PC-9 (cell line): ENCODE data around the gene DCST2. TPM values are rescaled to one million over a fixed set of nuclear protein-coding genes. Genes with fewer than 3 reads are reported as not detected.

Source experiments
- BruUV-seq: library from RNA; stranded (reverse); fragments of 400-500 nt; replicated peaks from 2 replicates; lab custom pipeline; 2021; lab: Mats Ljungman, UMichigan
- CTCF ChIA-PET: fragments of 300-600 bp; sonication (Branson Sonifier 250); formaldehyde crosslinking; loops from one replicate; lab custom pipeline; 2022; ENCODE audit warnings: antibody characterized with exemption; lab: Charles Lee
- POLR2A ChIA-PET: fragments of 300-600 bp; sonication (Branson Sonifier 250); formaldehyde crosslinking; loops from one replicate; lab custom pipeline; 2022; ENCODE audit warnings: antibody characterized with exemption; ENCODE audit not compliant: unreplicated experiment; lab: Charles Lee
- DNase-seq, 2 experiments: peaks; one replicate each; pipeline versions ENCODE4 v3.0.0 to v3.0.0-alpha.2; 2015 to 2022; ENCODE audit warnings: mixed read lengths in 1 of 2
- H2AFZ ChIP-seq: fragments of 200-600 bp; sonication (generic); 2 replicates; pipeline ENCODE4 v1.8.1; 2017; ENCODE audit warnings: antibody characterized with exemption
- H3F3A ChIP-seq: fragments of 200-600 bp; sonication (generic); 2 replicates; pipeline ENCODE4 v1.8.1; 2017; ENCODE audit warnings: antibody characterized with exemption, mild to moderate bottlenecking, low read depth; ENCODE audit not compliant: insufficient read depth
- H3K27ac ChIP-seq: fragments of 200-600 bp; sonication (generic); 2 replicates; pipeline ENCODE4 v1.6.1; 2016; ENCODE audit warnings: mixed run types
- H3K27me3 ChIP-seq: fragments of 200-600 bp; sonication (generic); 2 replicates; pipeline ENCODE4 v1.6.1; 2016; ENCODE audit warnings: low read depth, mixed run types; ENCODE audit not compliant: insufficient read depth
- H3K36me3 ChIP-seq: fragments of 200-600 bp; sonication (generic); 2 replicates; pipeline ENCODE4 v1.6.1; 2016; ENCODE audit warnings: low read depth, mixed run types
- H3K4me1 ChIP-seq: fragments of 200-600 bp; sonication (generic); replicated peaks from 2 replicates; pipeline ENCODE4 v1.6.1; 2016; ENCODE audit warnings: mixed run types; ENCODE audit not compliant: insufficient read depth
- H3K4me2 ChIP-seq: fragments of 200-600 bp; sonication (generic); 2 replicates; pipeline ENCODE4 v1.6.1; 2017; ENCODE audit warnings: mixed run types
- H3K4me3 ChIP-seq: fragments of 200-600 bp; sonication (generic); 2 replicates; pipeline ENCODE4 v1.6.1; 2016; ENCODE audit warnings: mixed run types
- H3K79me2 ChIP-seq: fragments of 200-600 bp; sonication (generic); 2 replicates; pipeline ENCODE4 v1.6.1; 2017; ENCODE audit warnings: low read depth, mixed run types
- H3K9me2 ChIP-seq: fragments of 200-600 bp; sonication (generic); 2 replicates; pipeline ENCODE4 v1.8.1; 2017; ENCODE audit warnings: mild to moderate bottlenecking; ENCODE audit not compliant: insufficient read depth
- H3K9me3 ChIP-seq: fragments of 200-600 bp; sonication (generic); 2 replicates; pipeline ENCODE4 v1.8.1; 2016; ENCODE audit warnings: low read depth; ENCODE audit not compliant: insufficient read depth
- H4K20me1 ChIP-seq: fragments of 200-600 bp; sonication (generic); 2 replicates; pipeline ENCODE4 v1.8.1; 2017; ENCODE audit not compliant: insufficient read depth
- CTCF ChIP-seq: fragments of 200-600 bp; sonication (generic); conservative IDR thresholded peaks from 2 replicates; pipeline ENCODE4 v1.6.1; 2017; ENCODE audit warnings: mixed run types, antibody characterized with exemption, mild to moderate bottlenecking, moderate library complexity
- EZH2 ChIP-seq: fragments of 200-600 bp; sonication (generic); IDR thresholded peaks from 2 replicates; pipeline ENCODE4 v1.8.0; 2017; ENCODE audit warnings: antibody characterized with exemption, low read depth
- intact Hi-C: fragments of 100-400 bp; cut with micrococcal nuclease; formaldehyde crosslinking; loops from one replicate; pipeline ENCODE4 v1.10.0; 2022; ENCODE audit not compliant: unreplicated experiment
- total RNA-seq: library from RNA; stranded (reverse); gene quantifications from 2 replicates; pipeline ENCODE4 v1.2.3, GENCODE V29; 2021

Gene DCST2
- total RNA-seq, 1 experiment from 2014 or later, result 4.4 TPM

- DNase-seq, result no peak
- H3K9me2 ChIP-seq, result no peaks in the 10 kb centered on the region
- peaks cover 18% of the 10 kb centered on the region for H3K27me3 ChIP-seq
- H3K4me1 ChIP-seq, result peaks cover 29% of the 10 kb centered on the region
- H2AFZ ChIP-seq, result no peak overlapping the region
- no peaks in the 10 kb centered on the region for H3K9me3 ChIP-seq
- intact Hi-C loops, result no loop called here
- no peaks in the 10 kb centered on the region for H4K20me1 ChIP-seq
- no peaks in the 10 kb centered on the region for H3K79me2 ChIP-seq
- no peak overlapping the region for H3K4me2 ChIP-seq
- no peak overlapping the region for H3K27ac ChIP-seq
- TF ChIP-seq CTCF, result no peak
- TF ChIP-seq EZH2, result no peak
- no peaks in the 10 kb centered on the region for H3K36me3 ChIP-seq
- POLR2A ChIA-PET, result interaction anchor here (0.6 kb wide), 1 partner anchor 970 kb away, joined by 4 read pairs; no protein-coding TSS in a partner anchor
- H3K4me3 ChIP-seq, result no peak overlapping the region
- peaks cover 29% of the 10 kb centered on the region; the same call in 1 of the 2 replicates for H3F3A ChIP-seq
- no TSS peak for BruUV-seq
- CTCF ChIA-PET, result interaction anchor here (0.6 to 0.8 kb wide), 3 partner anchors 10 to 597 kb away, joined by 3 read pairs; no protein-coding TSS in a partner anchor
Measured at GRCh38 chr1:155075535-155075934, 42.0 kb upstream of the DCST2 start.

DNA sequence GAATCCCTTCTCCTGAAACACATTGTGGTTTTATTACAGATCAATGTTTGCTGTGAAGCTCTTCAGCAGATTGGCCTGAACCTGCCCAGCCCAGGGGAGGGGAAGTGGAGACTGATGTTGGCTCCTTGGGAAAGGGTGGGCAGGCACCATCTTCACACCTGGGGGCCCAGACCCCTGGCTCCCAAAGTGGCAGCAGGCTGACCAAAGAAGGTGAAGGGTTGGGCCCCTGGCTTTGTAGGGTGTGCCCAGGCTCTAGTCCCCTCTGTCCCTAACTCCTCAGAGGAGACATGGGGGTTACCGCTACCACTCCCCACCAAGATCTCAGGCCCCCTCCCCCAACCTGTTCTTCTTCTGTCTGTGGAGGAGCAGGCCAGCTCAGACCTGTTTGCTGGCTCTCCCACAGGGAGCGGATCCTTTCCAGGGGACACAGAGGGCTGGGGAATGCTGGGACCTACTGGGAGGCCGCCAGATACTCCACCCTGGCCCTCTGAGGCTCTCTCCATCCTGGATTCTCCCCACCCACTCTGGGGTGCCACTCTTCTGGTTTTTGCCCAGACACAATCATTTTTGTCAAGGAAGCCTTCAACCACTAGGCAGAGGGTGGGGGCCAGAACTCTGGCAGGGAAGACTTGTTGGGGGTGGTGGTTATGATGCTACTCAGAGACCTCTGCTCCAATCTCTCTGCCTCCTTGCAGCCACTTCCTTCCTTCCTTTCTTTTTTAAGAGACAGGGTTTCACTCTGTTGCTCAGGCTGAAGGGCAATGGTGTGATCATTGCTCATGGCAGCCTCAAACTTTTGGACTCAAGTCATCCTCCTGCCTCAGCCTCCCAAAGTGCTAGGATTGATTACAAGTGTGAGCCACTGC lies 40.0 kb upstream of the DCST2 start:
- Histone ChIP-seq H3K36me3 (no peaks in the 10 kb centered on the region), H3F3A (peaks cover 36% of the 10 kb centered on the region; the same call in 1 of the 2 replicates), H3K9me2 (no peaks in the 10 kb centered on the region), H3K4me2 (no peak overlapping the region), H3K27me3 (no peaks in the 10 kb centered on the region), H3K27ac (no peak overlapping the region), H2AFZ (no peak overlapping the region), H3K4me3 (no peak overlapping the region), H3K4me1 (peaks cover 14% of the 10 kb centered on the region), H3K79me2 (no peaks in the 10 kb centered on the region), H3K9me3 (no peaks in the 10 kb centered on the region), H4K20me1 (no peaks in the 10 kb centered on the region; the same call in 1 of the 2 replicates)
- BruUV-seq, result no TSS peak
- DNase-seq, result no peak
- CTCF ChIA-PET, result no interaction called here
- POLR2A ChIA-PET, result no interaction called here
- TF ChIP-seq CTCF (no peak), EZH2 (no peak)
- intact Hi-C loops, result no loop called here

DNA sequence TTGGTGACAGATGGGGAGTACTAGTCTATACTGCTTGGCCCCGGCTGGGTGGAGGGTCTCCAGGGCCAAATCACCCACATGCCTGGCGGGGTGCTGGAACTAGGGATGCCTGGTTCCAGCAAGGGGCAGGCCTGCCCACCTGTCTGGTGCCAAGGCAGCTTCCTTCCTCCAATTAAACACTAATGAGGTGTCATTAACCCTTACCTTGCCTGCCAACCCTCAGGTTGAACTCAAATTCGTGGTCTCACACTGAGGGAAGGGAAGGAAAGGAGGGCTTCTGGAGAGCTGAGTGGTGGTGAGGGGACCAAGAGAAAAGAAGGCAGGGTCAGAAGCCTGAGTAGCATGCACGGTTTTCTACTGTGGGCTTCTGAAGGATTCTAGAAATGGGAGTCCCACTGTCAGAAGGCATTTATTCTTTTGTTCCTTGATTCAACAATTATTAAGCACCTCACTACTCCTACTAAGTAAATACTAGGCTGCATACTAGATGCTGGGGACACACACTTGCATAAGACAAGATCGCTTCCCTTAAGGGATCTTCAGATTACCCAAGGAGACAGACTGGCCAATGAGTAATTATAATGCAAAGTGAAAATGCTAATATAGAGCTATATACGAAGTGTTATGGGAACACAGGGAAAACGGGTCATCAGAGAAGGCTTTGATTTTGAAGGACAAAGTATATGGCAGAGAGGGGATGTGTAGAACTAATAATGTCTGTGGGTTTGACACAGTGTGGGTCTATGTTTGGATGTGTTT lies 39.1 kb upstream of the DCST2 start:
- Histone ChIP-seq H2AFZ (no peak overlapping the region), H3K9me3 (no peaks in the 10 kb centered on the region), H3K27ac (no peak overlapping the region), H3K9me2 (no peaks in the 10 kb centered on the region), H3K36me3 (no peaks in the 10 kb centered on the region), H3K4me1 (peaks cover 8% of the 10 kb centered on the region), H4K20me1 (no peaks in the 10 kb centered on the region; the same call in 1 of the 2 replicates), H3K79me2 (no peaks in the 10 kb centered on the region), H3K4me2 (no peak overlapping the region), H3K27me3 (no peaks in the 10 kb centered on the region), H3F3A (peaks cover 29% of the 10 kb centered on the region; the same call in 1 of the 2 replicates), H3K4me3 (no peak overlapping the region)
- intact Hi-C loops, result no loop called here
- ChIA-PET CTCF (interaction anchor here (0.5 kb wide), 1 partner anchor 100 kb away, joined by 3 read pairs; the partner anchor contains the start of gene KRTCAP2), POLR2A (interaction anchor here (0.5 kb wide), 1 partner anchor 138 kb away, joined by 4 read pairs; no protein-coding TSS in a partner anchor)
- TSS peak; percentile 19 for BruUV-seq
- DNase-seq, result no peak
- TF ChIP-seq EZH2, result no peak
